VCaP (cell line): ENCODE measurements around the gene IFT52.
A peak's percentile ranks its signal among the peaks of the same experiment; 100 is the strongest.

Experiments used
- H3K27ac ChIP-seq: fragments of 450-650 bp; 2 replicates; pipeline ENCODE4 v1.5.1; 2017
- CTCF ChIP-seq: fragments of 450-650 bp; conservative IDR thresholded peaks from 2 replicates; pipeline ENCODE4 v1.5.1; 2017; ENCODE audit warnings: mild to moderate bottlenecking, moderate library complexity

IFT52 gene

GRCh38 chr20:43590392-43591303, at the start of gene IFT52:
IFT52 (plus strand) TSS chr20:43590937; CDS start chr20:43594699, 3,762 bp downstream.
- no peak for TF ChIP-seq CTCF
- H3K27ac ChIP-seq = peak within 1 kb of the TSS; percentile 92

GRCh38 chr20:43541214-43541613, 49.5 kb upstream of the IFT52 start:
- no peak overlapping the region for H3K27ac ChIP-seq
- no peak for TF ChIP-seq CTCF

- no peak overlapping the region for H3K27ac ChIP-seq
- TF ChIP-seq CTCF = no peak
Observed at GRCh38 chr20:43542161-43542560, 48.6 kb upstream of the IFT52 start.

- no peak overlapping the region for H3K27ac ChIP-seq
- no peak for TF ChIP-seq CTCF
Observed at GRCh38 chr20:43542674-43543073, 48.1 kb upstream of the IFT52 start.

- TF ChIP-seq CTCF = no peak
- peak overlapping the region; percentile 0; the same call in 1 of the 2 replicates for H3K27ac ChIP-seq
Observed at GRCh38 chr20:43543138-43543537, 47.6 kb upstream of the IFT52 start.

GRCh38 chr20:43544501-43544900, 46.2 kb upstream of the IFT52 start:
- 0 out of 2 replicates have a peak overlapping the region, but pooled peaks have one; percentile 0 for H3K27ac ChIP-seq
- no peak for TF ChIP-seq CTCF

- no peak for TF ChIP-seq CTCF
Observed at GRCh38 chr20:43545837-43546578, 44.7 kb upstream of the IFT52 start.

More at GRCh38 chr20:43545837-43546578, 44.7 kb upstream of the IFT52 start:
- no peak overlapping the region for H3K27ac ChIP-seq
